GM12801 (cell line): Measurements from ENCODE around the gene ITGA8.

Source experiments
- TF ChIP-seq, protein P1 (sequence below): IDR thresholded peaks from one replicate; pipeline ENCODE4 v1.5.1; 2011; ENCODE audit warnings: control low read depth; ENCODE audit not compliant: insufficient read length; ENCODE audit errors: extremely low read depth

ITGA8 gene

DNA sequence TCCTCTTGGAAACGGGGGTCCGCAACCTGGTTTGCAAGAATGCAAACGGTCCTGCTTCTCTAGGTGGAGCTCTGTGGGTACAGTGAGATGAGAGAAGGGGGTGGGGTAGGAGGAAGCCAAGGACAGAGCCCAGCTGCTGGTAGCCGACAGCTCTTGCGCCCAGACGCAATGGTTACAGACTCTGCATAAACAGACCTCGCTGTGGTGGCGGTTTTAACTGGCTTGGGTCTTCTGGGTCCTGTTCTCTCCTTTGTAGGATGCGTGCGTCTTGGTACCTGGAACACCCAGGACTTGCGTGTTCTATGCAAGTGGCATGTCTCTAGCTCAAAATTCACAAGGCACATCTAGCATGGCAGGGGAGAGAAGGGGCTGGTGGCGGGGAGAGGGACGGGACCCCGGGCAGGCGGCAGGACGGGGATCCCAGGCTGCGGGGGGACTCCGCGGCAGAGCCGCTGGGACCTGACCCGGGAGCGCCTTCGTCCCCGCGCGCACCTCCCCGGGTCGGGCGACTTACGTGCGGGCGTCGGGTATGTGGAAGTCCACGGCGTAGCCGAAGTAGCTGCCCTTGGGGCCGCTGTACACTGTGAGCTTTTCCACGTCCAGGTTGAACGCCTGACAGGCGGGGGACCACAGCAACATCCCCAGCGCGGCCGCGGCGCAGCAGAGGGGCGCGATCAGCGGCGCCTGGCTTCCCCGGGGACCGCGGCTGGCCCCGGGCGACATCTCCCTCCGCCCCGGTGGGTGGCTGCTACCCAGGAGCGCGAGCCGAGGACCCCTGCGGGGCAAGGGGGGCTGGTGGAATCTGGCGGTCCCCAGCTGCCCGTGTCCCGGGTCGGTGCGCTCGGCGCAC is 448 bp downstream of the ITGA8 start:
- TF ChIP-seq, protein P1, sequence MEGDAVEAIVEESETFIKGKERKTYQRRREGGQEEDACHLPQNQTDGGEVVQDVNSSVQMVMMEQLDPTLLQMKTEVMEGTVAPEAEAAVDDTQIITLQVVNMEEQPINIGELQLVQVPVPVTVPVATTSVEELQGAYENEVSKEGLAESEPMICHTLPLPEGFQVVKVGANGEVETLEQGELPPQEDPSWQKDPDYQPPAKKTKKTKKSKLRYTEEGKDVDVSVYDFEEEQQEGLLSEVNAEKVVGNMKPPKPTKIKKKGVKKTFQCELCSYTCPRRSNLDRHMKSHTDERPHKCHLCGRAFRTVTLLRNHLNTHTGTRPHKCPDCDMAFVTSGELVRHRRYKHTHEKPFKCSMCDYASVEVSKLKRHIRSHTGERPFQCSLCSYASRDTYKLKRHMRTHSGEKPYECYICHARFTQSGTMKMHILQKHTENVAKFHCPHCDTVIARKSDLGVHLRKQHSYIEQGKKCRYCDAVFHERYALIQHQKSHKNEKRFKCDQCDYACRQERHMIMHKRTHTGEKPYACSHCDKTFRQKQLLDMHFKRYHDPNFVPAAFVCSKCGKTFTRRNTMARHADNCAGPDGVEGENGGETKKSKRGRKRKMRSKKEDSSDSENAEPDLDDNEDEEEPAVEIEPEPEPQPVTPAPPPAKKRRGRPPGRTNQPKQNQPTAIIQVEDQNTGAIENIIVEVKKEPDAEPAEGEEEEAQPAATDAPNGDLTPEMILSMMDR = no peak

DNA sequence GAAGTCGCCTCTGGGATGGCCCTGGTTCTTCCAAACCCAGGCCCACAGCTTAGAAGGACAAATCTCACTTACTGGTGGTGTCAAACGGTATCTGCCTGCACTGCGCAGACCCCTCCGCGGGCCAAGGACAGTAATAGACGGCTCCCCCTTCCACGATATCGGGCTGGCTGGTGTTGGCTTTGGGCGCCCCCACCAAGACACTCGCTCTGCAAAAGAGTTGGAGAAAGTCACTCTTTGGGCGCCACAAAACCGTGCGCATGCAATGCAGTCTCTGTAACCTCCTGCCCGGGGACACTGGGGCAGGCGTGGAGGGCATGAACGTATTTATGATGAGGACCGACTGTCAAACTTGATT is 1.1 kb downstream of the ITGA8 start:
- TF ChIP-seq, protein P1 = no peak

- TF ChIP-seq, protein P1 = no peak
Observed at GRCh38 chr10:15715619-15716227, 4.0 kb downstream of the ITGA8 start.

DNA sequence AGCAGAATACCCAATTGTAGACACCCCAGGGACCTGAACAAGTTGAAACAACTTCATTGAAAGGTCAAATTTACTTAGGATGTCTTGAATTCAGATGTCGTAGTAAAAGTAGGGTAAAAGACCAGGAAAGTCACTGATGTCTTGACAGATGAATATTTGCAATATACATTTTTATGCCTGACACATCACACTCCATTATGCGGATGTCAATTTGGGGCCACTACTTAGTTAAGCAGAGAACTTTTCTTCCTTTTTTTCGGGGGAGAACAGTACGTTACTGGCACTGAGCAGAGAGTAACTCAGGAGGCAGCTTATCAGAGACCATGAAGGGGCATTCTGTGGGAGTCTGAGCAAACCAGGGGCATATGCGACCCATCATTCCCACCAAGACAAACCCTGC is 4.9 kb downstream of the ITGA8 start:
- TF ChIP-seq, protein P1 = no peak

GRCh38 chr10:15712883-15713282 is 6.8 kb downstream of the ITGA8 start:
- TF ChIP-seq, protein P1 = no peak

- TF ChIP-seq, protein P1 = no peak
Observed at GRCh38 chr10:15710455-15710854, 9.3 kb downstream of the ITGA8 start.

GRCh38 chr10:15705298-15705697 is 14.4 kb downstream of the ITGA8 start:
- TF ChIP-seq, protein P1 = no peak
